ENCODE results near the gene SCGB1C2. TPM values are rescaled to one million over a fixed set of nuclear protein-coding genes. Genes with fewer than 3 reads are reported as not detected.
"Not testable (repeated sequence)": the region's sequence is repeated elsewhere in the genome, so short reads cannot be mapped to it uniquely, and the experiment has no call there.

Gene SCGB1C2
- total RNA-seq = not detected in 2 replicates

DNA sequence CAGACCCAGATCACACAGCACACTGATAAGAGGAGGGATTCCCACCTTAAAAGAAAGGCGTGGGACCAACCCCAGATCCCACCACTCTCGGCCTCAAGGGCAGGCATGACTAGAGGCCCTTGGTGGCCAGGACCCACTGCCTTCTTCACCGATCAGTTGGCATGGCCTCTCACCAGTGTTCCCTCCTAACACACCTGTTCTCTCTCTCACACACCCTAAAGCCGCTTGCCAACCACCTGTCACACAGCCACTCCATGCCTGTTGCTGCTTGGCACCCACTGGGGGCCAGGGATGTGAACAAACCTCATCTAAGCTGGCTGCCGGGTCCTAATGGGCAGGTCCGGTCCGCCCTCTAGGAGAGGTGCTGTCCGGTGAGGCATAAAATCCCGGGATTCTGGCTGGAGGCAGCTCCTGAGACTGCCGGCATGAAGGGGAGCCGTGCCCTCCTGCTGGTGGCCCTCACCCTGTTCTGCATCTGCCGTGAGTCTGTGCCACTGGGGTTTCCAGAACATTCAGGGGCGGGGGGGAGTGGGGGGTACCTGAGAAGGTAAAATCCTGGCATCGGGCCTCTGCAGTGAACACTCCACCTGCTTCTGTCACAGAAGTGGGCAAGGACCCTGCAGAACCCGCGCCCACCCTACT, at the start of gene SCGB1C2:
Gene SCGB1C2, plus strand, starts transcription at position 404 of the 642 bp plus-strand sequence. Its CDS starts 22 bp downstream, at position 426.
- H3K4me1 Mint-ChIP-seq (ENCODE audit: low read depth); intact Hi-C loops (cut with micrococcal nuclease); H3K9me3 Mint-ChIP-seq; H3K4me3 Mint-ChIP-seq (ENCODE audit: low read depth); H3K36me3 Mint-ChIP-seq (ENCODE audit: low read depth); H3K27me3 Mint-ChIP-seq (ENCODE audit: low read depth); H3K27ac Mint-ChIP-seq; DNase-seq (ENCODE audit: low spot score): not testable (repeated sequence)

DNA sequence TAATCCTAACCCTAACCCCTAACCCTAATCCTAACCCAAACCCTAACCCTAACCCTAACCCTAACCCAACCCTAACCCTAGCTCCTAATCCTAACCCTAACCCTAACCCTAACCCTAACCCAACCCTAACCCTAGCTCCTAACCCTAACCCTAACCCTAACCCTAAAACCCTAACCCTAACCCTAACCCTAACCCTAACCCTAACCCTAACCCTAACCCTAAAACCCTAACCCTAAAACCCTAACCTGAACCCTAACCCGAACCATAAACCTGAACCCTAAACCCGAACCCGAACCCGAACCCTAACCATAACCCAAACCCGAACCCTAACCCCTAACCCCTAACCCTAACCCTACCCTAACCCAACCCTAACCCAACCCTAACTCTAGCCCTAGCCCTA, 24.3 kb upstream of the SCGB1C2 start:
- H3K9me3 Mint-ChIP-seq; DNase-seq (ENCODE audit: low spot score); H3K27ac Mint-ChIP-seq; H3K4me3 Mint-ChIP-seq (ENCODE audit: low read depth); H3K27me3 Mint-ChIP-seq (ENCODE audit: low read depth); H3K4me1 Mint-ChIP-seq (ENCODE audit: low read depth); H3K36me3 Mint-ChIP-seq (ENCODE audit: low read depth); intact Hi-C loops (cut with micrococcal nuclease): not testable (repeated sequence)

- H3K27ac Mint-ChIP-seq; intact Hi-C loops (cut with micrococcal nuclease); H3K4me3 Mint-ChIP-seq (ENCODE audit: low read depth); H3K4me1 Mint-ChIP-seq (ENCODE audit: low read depth); H3K9me3 Mint-ChIP-seq; DNase-seq (ENCODE audit: low spot score); H3K36me3 Mint-ChIP-seq (ENCODE audit: low read depth); H3K27me3 Mint-ChIP-seq (ENCODE audit: low read depth): not testable (repeated sequence)
These were observed 18.9 kb upstream of the SCGB1C2 start for GRCh38 chr17:118339-118917.

DNA sequence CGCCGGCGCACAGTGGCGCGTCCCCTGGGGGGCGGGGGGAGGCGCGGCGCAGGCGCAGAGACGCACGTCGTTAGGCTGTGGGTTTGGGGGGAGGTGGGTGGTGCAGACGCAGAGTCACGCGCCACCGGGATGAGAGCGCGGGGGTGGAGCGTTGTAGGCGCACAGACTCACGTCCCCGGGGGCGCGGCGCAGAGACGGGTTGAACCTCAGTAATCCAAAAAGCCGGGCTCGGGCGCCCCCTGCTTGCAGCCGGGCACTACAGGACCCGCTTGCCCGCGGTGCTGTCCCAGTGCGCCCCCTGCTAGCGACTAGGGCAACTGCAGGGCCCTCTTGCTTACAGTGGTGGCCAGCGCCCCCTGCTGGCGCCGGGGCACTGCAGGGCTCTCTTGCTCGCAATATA, 3.4 kb upstream of the SCGB1C2 start:
- DNase-seq (ENCODE audit: low spot score); intact Hi-C loops (cut with micrococcal nuclease); H3K27me3 Mint-ChIP-seq (ENCODE audit: low read depth); H3K27ac Mint-ChIP-seq; H3K4me3 Mint-ChIP-seq (ENCODE audit: low read depth); H3K9me3 Mint-ChIP-seq; H3K36me3 Mint-ChIP-seq (ENCODE audit: low read depth); H3K4me1 Mint-ChIP-seq (ENCODE audit: low read depth): not testable (repeated sequence)

DNA sequence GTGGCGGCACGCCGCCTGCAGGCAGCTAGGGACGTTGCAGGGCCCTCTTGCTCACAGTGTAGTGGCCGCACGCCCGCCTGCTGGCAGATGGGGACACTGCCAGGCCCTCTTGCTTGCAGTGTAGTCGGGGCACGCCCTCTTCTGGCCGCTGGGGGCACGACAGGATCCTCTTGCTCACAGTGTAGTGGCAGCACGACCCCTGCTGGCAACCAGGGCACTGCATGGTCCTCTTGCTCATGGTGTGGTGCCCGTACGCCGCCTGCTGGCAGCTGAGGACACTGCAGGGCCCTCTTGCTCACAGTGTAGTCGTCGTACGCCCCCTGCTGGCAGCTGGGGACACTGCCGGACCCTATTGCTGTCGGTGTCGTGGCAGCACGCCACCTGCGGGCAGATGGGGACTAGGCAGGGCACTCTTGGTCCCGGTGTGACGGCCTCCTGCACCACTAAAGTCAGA, 3.0 kb upstream of the SCGB1C2 start:
- H3K4me3 Mint-ChIP-seq (ENCODE audit: low read depth); H3K27ac Mint-ChIP-seq; H3K4me1 Mint-ChIP-seq (ENCODE audit: low read depth); H3K9me3 Mint-ChIP-seq; H3K36me3 Mint-ChIP-seq (ENCODE audit: low read depth); H3K27me3 Mint-ChIP-seq (ENCODE audit: low read depth); intact Hi-C loops (cut with micrococcal nuclease): not testable (repeated sequence)
- peak; percentile 50 for DNase-seq (ENCODE audit: low spot score)

- H3K4me3 Mint-ChIP-seq (ENCODE audit: low read depth); H3K36me3 Mint-ChIP-seq (ENCODE audit: low read depth); H3K9me3 Mint-ChIP-seq; DNase-seq (ENCODE audit: low spot score); H3K4me1 Mint-ChIP-seq (ENCODE audit: low read depth); H3K27me3 Mint-ChIP-seq (ENCODE audit: low read depth); intact Hi-C loops (cut with micrococcal nuclease); H3K27ac Mint-ChIP-seq: not testable (repeated sequence)
These were observed 2.3 kb upstream of the SCGB1C2 start for GRCh38 chr17:135022-135421.

DNA sequence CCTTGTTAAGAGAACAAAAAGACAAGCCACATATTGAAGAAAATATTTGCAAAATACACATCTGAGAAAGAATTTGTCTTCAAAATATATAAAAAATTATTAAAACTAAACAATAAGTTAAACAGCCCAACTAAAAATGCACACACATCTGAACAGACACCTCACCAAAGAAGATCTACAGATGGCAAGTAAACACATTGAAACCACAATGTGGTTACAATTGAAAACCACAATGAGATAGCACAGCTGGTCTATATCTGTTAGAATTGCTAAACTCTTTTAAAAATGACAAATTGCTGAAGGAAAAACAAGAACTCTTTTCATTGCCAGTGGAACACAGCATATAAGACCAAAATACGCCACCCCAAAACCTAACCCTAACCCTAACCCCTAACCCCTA, 1.5 kb upstream of the SCGB1C2 start:
- DNase-seq (ENCODE audit: low spot score); H3K4me1 Mint-ChIP-seq (ENCODE audit: low read depth); H3K4me3 Mint-ChIP-seq (ENCODE audit: low read depth); H3K27ac Mint-ChIP-seq; H3K36me3 Mint-ChIP-seq (ENCODE audit: low read depth); H3K27me3 Mint-ChIP-seq (ENCODE audit: low read depth); intact Hi-C loops (cut with micrococcal nuclease); H3K9me3 Mint-ChIP-seq: not testable (repeated sequence)

DNA sequence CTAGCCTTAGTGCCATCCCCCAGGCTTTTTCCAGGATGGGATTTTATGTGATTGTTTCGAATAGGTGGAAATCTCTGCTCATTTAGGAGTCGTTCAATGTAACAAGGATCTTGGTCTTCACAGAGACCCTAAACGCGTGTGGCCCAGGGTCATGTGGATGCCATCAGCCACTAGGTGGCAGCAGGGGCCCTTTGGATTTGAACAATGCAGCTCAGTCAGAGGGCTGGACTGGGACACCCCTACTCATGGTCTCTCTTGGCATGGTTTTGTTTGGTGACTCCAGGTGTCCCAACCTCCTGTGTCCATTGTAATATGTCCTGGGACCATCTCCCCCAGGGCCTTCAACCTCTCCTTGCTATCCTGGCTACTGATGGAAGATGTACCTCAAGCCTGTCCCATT, 838 bp upstream of the SCGB1C2 start:
- H3K27ac Mint-ChIP-seq; H3K4me1 Mint-ChIP-seq (ENCODE audit: low read depth); H3K4me3 Mint-ChIP-seq (ENCODE audit: low read depth); H3K36me3 Mint-ChIP-seq (ENCODE audit: low read depth); H3K27me3 Mint-ChIP-seq (ENCODE audit: low read depth); H3K9me3 Mint-ChIP-seq; intact Hi-C loops (cut with micrococcal nuclease): not testable (repeated sequence)
- peak; percentile 44 for DNase-seq (ENCODE audit: low spot score)

DNA sequence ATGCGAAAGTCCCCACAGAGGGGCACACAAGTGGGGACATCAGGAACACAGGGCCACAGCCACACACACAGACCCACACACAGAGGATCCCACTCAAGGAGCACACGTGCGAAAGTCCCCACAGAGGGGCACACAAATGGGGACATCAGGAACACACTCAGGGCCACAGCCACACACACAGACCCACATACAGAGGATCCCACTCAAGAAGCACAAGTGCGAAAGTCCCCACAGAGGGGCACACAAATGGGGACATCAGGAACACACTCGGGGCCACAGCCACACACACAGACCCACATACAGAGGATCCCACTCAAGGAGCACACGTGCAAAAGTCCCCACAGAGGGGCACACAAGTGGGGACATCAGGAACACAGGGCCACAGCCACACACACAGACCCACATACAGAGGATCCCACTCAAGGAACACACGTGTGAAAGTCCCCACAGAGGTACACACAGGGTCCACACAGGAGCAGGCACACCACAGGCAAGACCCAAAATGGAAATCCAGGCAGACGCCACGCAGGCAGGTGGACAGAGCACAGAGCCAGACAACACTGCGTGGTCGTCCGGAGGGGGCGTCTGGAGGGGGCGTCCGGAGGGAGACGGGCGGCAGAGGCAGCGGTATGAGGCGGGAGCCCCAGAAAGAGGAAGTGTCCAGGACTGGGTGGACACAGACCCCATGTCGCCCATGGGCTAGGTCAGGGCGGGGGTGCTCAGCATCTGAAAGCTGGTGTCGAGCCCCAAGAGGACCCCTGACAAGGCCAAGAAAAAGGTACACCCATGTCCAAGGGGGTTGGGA, 2.2 kb downstream of the SCGB1C2 start:
- peak; percentile 7 for DNase-seq (ENCODE audit: low spot score)
- H3K36me3 Mint-ChIP-seq (ENCODE audit: low read depth); H3K27me3 Mint-ChIP-seq (ENCODE audit: low read depth); H3K9me3 Mint-ChIP-seq; H3K4me1 Mint-ChIP-seq (ENCODE audit: low read depth); H3K4me3 Mint-ChIP-seq (ENCODE audit: low read depth); H3K27ac Mint-ChIP-seq: not testable (repeated sequence)
- intact Hi-C loops (cut with micrococcal nuclease) = loop anchor here (5.0 kb wide), 2 partner anchors 248 to 273 kb away; a partner anchor contains a TSS

GRCh38 chr17:142102-142661, 4.8 kb downstream of the SCGB1C2 start:
- no peak overlapping the region for H3K4me3 Mint-ChIP-seq (ENCODE audit: low read depth)
- intact Hi-C loops (cut with micrococcal nuclease) = loop anchor here (5.0 kb wide), 2 partner anchors 245 to 270 kb away; a partner anchor contains a TSS
- H3K27ac Mint-ChIP-seq = no peak overlapping the region
- no peaks in the 10 kb centered on the region for H3K36me3 Mint-ChIP-seq (ENCODE audit: low read depth)
- H3K4me1 Mint-ChIP-seq (ENCODE audit: low read depth) = no peaks in the 10 kb centered on the region
- H3K27me3 Mint-ChIP-seq (ENCODE audit: low read depth) = peaks cover 7% of the 10 kb centered on the region
- no peaks in the 10 kb centered on the region for H3K9me3 Mint-ChIP-seq
- peak; percentile 25 for DNase-seq (ENCODE audit: low spot score)

- H3K9me3 Mint-ChIP-seq = no peaks in the 10 kb centered on the region
- H3K27ac Mint-ChIP-seq = no peak overlapping the region
- peaks cover 7% of the 10 kb centered on the region for H3K27me3 Mint-ChIP-seq (ENCODE audit: low read depth)
- no peaks in the 10 kb centered on the region for H3K4me1 Mint-ChIP-seq (ENCODE audit: low read depth)
- no peaks in the 10 kb centered on the region for H3K36me3 Mint-ChIP-seq (ENCODE audit: low read depth)
- peak; percentile 6 for DNase-seq (ENCODE audit: low spot score)
- intact Hi-C loops (cut with micrococcal nuclease) = loop anchor here (5.0 kb wide), 2 partner anchors 244 to 269 kb away; a partner anchor contains a TSS
- no peak overlapping the region for H3K4me3 Mint-ChIP-seq (ENCODE audit: low read depth)
These were observed 5.8 kb downstream of the SCGB1C2 start for GRCh38 chr17:142876-143784.

DNA sequence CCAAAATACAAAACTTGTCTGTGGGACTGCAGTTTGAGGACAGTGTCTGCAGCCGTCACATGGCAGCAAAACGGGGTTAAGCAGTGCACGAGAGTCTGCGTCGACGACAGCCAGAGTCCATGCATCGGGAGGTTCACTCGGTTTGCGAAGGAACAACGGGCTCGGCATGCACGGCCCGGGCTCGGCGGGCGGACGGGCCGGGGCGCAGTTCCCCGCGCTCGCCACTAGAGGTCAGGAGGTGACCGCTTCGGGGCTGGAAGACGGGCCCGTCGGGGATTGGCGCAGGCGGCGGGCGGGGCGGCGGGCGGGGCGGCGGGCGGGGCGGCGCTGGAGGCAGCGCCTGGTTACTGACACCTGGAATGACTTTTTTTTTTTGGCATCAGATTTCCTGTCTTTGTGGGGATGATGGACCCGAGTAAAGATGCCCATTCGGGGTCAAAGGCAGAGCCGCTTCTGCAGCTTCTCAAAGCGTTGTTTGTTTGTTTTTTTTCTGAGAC, 6.5 kb downstream of the SCGB1C2 start:
- intact Hi-C loops (cut with micrococcal nuclease) = loop anchor here (5.0 kb wide), 2 partner anchors 243 to 268 kb away; a partner anchor contains a TSS
- H3K4me3 Mint-ChIP-seq (ENCODE audit: low read depth) = no peak overlapping the region
- no peaks in the 10 kb centered on the region for H3K4me1 Mint-ChIP-seq (ENCODE audit: low read depth)
- H3K27ac Mint-ChIP-seq = no peak overlapping the region
- H3K9me3 Mint-ChIP-seq = no peaks in the 10 kb centered on the region
- no peaks in the 10 kb centered on the region for H3K36me3 Mint-ChIP-seq (ENCODE audit: low read depth)
- peak; percentile 78 for DNase-seq (ENCODE audit: low spot score)
- H3K27me3 Mint-ChIP-seq (ENCODE audit: low read depth) = peaks cover 7% of the 10 kb centered on the region

Measured in activated T-helper 2 cell treated with anti-CD3 and anti-CD28 coated beads, Interferon-gamma antibody, Interleukin-2, Interleukin-4, amounts not matched to agents 10 μg/mL and 5 μg/mL and 100 μg/mL, durations not matched to agents 14 hours and 24 hours and 36 hours (primary cell).